Esophagus squamous epithelium (tissue), 4 donors: Measurements from ENCODE around the gene ANKRD16.

ENCODE experiments used
- POLR2A ChIP-seq, 4 donors: fragments of 450-650 bp; IDR thresholded peaks; one replicate each; pipeline ENCODE4 v1.6.1; 2017; ENCODE audit warnings: antibody characterized with exemption in 4 of 4, mild to moderate bottlenecking in 4 of 4, moderate library complexity in 3 of 4
- TF ChIP-seq, protein P1 (sequence below), 6 experiments: fragments of 450-650 bp in 4 of 6; fragments of 200-600 bp in 2 of 6; sonication (generic) in 2 of 6; IDR thresholded peaks; one replicate each; pipeline ENCODE4 v1.5.1; 2016 to 2019; ENCODE audit warnings: antibody characterized with exemption in 6 of 6, mild to moderate bottlenecking in 4 of 6, moderate library complexity in 4 of 6

GRCh38 chr10:5862360-5862961 is 27.2 kb downstream of the ANKRD16 start:
- no peak for TF ChIP-seq POLR2A (IDR thresholded peaks at IDR 0.05)
- TF ChIP-seq, protein P1, sequence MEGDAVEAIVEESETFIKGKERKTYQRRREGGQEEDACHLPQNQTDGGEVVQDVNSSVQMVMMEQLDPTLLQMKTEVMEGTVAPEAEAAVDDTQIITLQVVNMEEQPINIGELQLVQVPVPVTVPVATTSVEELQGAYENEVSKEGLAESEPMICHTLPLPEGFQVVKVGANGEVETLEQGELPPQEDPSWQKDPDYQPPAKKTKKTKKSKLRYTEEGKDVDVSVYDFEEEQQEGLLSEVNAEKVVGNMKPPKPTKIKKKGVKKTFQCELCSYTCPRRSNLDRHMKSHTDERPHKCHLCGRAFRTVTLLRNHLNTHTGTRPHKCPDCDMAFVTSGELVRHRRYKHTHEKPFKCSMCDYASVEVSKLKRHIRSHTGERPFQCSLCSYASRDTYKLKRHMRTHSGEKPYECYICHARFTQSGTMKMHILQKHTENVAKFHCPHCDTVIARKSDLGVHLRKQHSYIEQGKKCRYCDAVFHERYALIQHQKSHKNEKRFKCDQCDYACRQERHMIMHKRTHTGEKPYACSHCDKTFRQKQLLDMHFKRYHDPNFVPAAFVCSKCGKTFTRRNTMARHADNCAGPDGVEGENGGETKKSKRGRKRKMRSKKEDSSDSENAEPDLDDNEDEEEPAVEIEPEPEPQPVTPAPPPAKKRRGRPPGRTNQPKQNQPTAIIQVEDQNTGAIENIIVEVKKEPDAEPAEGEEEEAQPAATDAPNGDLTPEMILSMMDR (IDR thresholded peaks at IDR 0.05): no peak
